Astrocyte of the spinal cord (primary cell): Measurements from ENCODE around the gene HECW1.

Experiments
- DNase-seq: peaks from one replicate; pipeline ENCODE4 v3.0.0; 2011; ENCODE audit warnings: low read depth, low spot score
- H3K4me3 ChIP-seq: 2 replicates; pipeline ENCODE4 v1.5.1; 2011; ENCODE audit warnings: low read depth, mild to moderate bottlenecking, low read length, moderate library complexity
- in situ Hi-C: cut with HindIII; loops from 2 replicates; pipeline ENCODE4 v1.10.0; 2017; ENCODE audit warnings: low sequenced_read_pairs
- TF ChIP-seq, protein P1 (sequence below): IDR thresholded peaks from 2 replicates; pipeline ENCODE4 v1.5.1; 2012; ENCODE audit warnings: low read depth, mild to moderate bottlenecking, low read length, inconsistent platforms

Gene HECW1

DNA sequence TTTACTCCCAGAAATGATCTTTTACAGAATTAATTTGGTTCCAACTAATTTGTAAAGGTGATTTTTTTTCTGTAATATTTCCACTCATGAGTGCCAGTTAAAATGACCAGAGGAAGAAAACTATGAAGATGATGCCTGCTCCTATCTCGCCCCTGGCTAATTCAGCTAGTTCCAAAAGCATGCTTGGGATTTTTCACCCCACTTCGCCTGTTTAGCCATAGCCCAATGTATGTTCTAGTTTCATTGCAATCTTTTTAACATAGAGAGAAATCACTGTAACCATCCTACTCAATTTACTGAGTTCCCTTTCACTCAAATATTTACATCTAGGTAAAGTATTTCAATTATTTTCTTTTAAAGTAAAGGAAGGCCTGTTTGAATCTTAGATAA lies 447.5 kb downstream of the HECW1 start:
- TF ChIP-seq, protein P1, sequence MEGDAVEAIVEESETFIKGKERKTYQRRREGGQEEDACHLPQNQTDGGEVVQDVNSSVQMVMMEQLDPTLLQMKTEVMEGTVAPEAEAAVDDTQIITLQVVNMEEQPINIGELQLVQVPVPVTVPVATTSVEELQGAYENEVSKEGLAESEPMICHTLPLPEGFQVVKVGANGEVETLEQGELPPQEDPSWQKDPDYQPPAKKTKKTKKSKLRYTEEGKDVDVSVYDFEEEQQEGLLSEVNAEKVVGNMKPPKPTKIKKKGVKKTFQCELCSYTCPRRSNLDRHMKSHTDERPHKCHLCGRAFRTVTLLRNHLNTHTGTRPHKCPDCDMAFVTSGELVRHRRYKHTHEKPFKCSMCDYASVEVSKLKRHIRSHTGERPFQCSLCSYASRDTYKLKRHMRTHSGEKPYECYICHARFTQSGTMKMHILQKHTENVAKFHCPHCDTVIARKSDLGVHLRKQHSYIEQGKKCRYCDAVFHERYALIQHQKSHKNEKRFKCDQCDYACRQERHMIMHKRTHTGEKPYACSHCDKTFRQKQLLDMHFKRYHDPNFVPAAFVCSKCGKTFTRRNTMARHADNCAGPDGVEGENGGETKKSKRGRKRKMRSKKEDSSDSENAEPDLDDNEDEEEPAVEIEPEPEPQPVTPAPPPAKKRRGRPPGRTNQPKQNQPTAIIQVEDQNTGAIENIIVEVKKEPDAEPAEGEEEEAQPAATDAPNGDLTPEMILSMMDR = no peak
- in situ Hi-C loops = no loop called here
- no peak for DNase-seq
- no peak overlapping the region for H3K4me3 ChIP-seq

- TF ChIP-seq, protein P1 = no peak
- in situ Hi-C loops = no loop called here
- DNase-seq = no peak
- no peak overlapping the region for H3K4me3 ChIP-seq
Observed at GRCh38 chr7:43560742-43561330, 448.4 kb downstream of the HECW1 start.

- in situ Hi-C loops = no loop called here
- TF ChIP-seq, protein P1 = no peak
- H3K4me3 ChIP-seq = no peak overlapping the region
- DNase-seq = no peak
Observed at GRCh38 chr7:43562383-43562782, 449.9 kb downstream of the HECW1 start.

DNA sequence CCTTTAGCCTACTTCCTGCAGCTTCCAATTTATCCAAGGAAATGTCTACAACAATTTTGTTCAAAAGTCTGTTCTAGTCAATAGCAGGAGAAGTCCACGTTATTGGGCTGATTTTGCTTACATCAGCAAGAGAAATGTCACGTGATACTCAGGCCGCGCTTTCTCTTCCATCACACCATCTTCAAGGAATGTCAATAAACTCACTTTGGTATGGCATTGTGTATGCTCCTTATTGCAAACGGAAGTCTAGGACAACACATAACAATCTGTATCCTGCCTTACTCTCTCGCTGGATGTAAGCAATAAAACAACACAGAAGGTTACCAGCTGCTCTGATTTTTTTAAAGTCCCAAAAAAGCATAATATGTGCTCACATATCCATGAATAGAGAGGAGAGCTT lies 453.3 kb downstream of the HECW1 start:
- TF ChIP-seq, protein P1 = no peak
- peak; percentile 29 for DNase-seq
- no peak overlapping the region for H3K4me3 ChIP-seq
- in situ Hi-C loops = no loop called here

GRCh38 chr7:43568529-43568928 lies 456.1 kb downstream of the HECW1 start:
- TF ChIP-seq, protein P1 = no peak
- in situ Hi-C loops = no loop called here
- H3K4me3 ChIP-seq = no peak overlapping the region
- DNase-seq = peak; percentile 82

- in situ Hi-C loops = no loop called here
- TF ChIP-seq, protein P1 = no peak
- H3K4me3 ChIP-seq = no peak overlapping the region
- peak; percentile 91 for DNase-seq
Observed at GRCh38 chr7:43569424-43569823, 457.0 kb downstream of the HECW1 start.
